Breast epithelium (tissue), 3 donors: ENCODE measurements around the gene GNG7.

Experiments
- POLR2A ChIP-seq: fragments of 450-650 bp; IDR thresholded peaks from one replicate; pipeline ENCODE4 v1.6.1; 2016; ENCODE audit warnings: antibody characterized with exemption, mild to moderate bottlenecking, moderate library complexity
- POLR2AphosphoS5 ChIP-seq, 3 donors: sonication (generic); formaldehyde crosslinking; IDR thresholded peaks; one replicate each; pipeline ENCODE4 v1.6.1; 2017; ENCODE audit warnings: antibody characterized with exemption in 3 of 3
- TF ChIP-seq, protein P1 (sequence below), 3 donors: fragments of 450-650 bp; IDR thresholded peaks; one replicate each; pipeline ENCODE4 v1.5.1; 2016 to 2017; ENCODE audit warnings: antibody characterized with exemption in 3 of 3, mild to moderate bottlenecking in 3 of 3, moderate library complexity in 3 of 3

GRCh38 chr19:2706251-2706650 lies 3.8 kb upstream of the GNG7 start:
- TF ChIP-seq POLR2A (no peak), POLR2AphosphoS5 (IDR thresholded peaks at IDR 0.05) (no peak)
- TF ChIP-seq, protein P1, sequence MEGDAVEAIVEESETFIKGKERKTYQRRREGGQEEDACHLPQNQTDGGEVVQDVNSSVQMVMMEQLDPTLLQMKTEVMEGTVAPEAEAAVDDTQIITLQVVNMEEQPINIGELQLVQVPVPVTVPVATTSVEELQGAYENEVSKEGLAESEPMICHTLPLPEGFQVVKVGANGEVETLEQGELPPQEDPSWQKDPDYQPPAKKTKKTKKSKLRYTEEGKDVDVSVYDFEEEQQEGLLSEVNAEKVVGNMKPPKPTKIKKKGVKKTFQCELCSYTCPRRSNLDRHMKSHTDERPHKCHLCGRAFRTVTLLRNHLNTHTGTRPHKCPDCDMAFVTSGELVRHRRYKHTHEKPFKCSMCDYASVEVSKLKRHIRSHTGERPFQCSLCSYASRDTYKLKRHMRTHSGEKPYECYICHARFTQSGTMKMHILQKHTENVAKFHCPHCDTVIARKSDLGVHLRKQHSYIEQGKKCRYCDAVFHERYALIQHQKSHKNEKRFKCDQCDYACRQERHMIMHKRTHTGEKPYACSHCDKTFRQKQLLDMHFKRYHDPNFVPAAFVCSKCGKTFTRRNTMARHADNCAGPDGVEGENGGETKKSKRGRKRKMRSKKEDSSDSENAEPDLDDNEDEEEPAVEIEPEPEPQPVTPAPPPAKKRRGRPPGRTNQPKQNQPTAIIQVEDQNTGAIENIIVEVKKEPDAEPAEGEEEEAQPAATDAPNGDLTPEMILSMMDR (IDR thresholded peaks at IDR 0.05), result no peak
